AG08396 (cell line): ENCODE measurements around the gene L1CAM.

Experiments used
- DNase-seq: peaks from one replicate; pipeline ENCODE4 v3.0.0; 2012; ENCODE audit warnings: low spot score, mixed read lengths

L1CAM gene, protein sequence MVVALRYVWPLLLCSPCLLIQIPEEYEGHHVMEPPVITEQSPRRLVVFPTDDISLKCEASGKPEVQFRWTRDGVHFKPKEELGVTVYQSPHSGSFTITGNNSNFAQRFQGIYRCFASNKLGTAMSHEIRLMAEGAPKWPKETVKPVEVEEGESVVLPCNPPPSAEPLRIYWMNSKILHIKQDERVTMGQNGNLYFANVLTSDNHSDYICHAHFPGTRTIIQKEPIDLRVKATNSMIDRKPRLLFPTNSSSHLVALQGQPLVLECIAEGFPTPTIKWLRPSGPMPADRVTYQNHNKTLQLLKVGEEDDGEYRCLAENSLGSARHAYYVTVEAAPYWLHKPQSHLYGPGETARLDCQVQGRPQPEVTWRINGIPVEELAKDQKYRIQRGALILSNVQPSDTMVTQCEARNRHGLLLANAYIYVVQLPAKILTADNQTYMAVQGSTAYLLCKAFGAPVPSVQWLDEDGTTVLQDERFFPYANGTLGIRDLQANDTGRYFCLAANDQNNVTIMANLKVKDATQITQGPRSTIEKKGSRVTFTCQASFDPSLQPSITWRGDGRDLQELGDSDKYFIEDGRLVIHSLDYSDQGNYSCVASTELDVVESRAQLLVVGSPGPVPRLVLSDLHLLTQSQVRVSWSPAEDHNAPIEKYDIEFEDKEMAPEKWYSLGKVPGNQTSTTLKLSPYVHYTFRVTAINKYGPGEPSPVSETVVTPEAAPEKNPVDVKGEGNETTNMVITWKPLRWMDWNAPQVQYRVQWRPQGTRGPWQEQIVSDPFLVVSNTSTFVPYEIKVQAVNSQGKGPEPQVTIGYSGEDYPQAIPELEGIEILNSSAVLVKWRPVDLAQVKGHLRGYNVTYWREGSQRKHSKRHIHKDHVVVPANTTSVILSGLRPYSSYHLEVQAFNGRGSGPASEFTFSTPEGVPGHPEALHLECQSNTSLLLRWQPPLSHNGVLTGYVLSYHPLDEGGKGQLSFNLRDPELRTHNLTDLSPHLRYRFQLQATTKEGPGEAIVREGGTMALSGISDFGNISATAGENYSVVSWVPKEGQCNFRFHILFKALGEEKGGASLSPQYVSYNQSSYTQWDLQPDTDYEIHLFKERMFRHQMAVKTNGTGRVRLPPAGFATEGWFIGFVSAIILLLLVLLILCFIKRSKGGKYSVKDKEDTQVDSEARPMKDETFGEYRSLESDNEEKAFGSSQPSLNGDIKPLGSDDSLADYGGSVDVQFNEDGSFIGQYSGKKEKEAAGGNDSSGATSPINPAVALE

DNA sequence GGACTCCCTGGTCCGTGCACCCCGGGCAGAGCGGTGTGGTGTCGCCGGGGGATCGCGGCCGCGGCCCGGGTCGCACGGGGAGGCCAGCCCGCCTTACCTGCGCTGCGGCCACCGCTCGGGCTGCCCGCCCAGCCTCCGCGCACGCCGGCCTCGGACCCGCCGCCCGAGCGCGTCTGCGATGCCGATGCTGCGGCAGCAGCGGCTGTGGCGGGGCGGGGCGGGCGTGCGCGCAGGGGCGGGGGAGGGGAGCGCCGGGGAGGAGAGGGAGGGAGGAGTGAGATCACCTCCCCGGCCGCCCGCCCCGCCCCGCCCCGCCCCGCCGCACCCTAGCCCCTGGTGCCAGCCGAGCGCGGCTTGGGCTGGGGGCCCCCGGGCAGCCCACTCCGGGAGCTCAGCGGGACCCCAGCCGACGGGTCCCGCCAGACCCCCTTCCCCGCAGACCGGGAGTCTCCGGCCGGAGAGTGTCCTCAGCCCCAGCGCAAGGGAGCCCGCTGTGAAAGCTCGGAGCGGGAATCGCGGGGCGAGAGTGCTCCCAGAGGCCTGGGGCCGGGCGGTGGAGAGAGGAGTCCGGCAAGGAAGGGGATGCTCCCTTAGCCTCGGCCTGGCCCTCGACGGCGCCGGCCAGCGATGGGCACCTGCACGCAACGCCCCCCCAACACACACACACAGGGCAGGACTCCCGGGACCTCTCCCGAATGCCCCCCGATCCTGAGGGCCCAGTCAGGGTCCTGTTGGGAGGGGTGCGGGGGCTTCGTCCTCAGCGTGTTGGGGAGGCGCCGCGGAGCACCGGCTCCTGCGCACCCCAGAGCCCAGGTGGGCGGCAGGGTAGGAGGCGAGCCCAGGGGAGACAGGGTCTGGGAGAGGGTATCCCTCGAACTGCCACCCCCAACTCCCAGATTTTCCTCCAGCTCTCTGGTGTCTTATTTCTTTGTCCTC is at the start of gene L1CAM:
Gene L1CAM (minus strand): TSS at position 206 of the 936 bp plus-strand sequence. CDS start 10,337 bp downstream, outside the sequence.
- peak; percentile 52 for DNase-seq

GRCh38 chrX:153935326-153935851 is 49.4 kb upstream of the L1CAM start:
- no peak for DNase-seq

GRCh38 chrX:153934762-153935325 is 48.9 kb upstream of the L1CAM start, which contains the start of gene NAA10:
NAA10 (minus strand) TSS chrX:153935037; CDS start chrX:153934904, 133 bp downstream.
- peak; percentile 95 for DNase-seq

DNA sequence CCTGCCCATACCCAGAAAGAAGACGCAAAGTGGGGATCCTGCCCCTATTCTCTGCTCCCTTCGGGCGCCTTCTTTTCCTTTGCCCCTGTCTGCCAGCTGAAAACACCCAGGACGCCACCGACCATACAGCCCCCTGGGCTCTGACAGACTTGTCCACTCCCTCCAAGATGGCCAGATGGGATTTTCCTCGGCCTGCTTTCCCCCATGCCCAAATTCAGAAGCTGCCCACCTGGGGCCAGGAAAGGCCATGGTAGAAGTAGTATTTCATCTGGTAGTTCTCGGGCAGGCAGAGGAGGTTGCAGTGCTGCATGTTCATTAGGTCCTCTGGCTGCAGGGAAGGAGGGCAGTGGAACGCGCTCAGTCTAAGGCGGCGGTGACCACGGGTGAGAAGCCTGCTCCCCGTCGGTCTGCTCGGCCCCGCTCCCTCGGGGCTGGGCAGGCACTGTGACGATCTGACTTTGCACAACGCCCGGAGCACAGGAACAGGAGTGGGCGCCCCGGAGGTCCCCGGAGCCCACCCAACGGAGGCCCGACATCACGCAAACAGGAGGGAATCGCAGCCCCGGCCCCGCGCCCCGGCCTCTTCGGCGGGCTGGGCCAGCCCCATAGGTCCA is 48.3 kb upstream of the L1CAM start:
- no peak for DNase-seq

- DNase-seq = peak; percentile 59
Measured at GRCh38 chrX:153933748-153934147, 47.8 kb upstream of the L1CAM start.

- no peak for DNase-seq
Measured at GRCh38 chrX:153932220-153932915, 46.4 kb upstream of the L1CAM start.

- no peak for DNase-seq
Measured at GRCh38 chrX:153931748-153932147, 45.8 kb upstream of the L1CAM start.

- DNase-seq = no peak
Measured at GRCh38 chrX:153931151-153931550, 45.2 kb upstream of the L1CAM start.

GRCh38 chrX:153930011-153930910 is 44.3 kb upstream of the L1CAM start:
- no peak for DNase-seq

GRCh38 chrX:153929576-153929975 is 43.6 kb upstream of the L1CAM start:
- DNase-seq = no peak

- DNase-seq = no peak
Measured at GRCh38 chrX:153928846-153929245, 42.9 kb upstream of the L1CAM start.

DNA sequence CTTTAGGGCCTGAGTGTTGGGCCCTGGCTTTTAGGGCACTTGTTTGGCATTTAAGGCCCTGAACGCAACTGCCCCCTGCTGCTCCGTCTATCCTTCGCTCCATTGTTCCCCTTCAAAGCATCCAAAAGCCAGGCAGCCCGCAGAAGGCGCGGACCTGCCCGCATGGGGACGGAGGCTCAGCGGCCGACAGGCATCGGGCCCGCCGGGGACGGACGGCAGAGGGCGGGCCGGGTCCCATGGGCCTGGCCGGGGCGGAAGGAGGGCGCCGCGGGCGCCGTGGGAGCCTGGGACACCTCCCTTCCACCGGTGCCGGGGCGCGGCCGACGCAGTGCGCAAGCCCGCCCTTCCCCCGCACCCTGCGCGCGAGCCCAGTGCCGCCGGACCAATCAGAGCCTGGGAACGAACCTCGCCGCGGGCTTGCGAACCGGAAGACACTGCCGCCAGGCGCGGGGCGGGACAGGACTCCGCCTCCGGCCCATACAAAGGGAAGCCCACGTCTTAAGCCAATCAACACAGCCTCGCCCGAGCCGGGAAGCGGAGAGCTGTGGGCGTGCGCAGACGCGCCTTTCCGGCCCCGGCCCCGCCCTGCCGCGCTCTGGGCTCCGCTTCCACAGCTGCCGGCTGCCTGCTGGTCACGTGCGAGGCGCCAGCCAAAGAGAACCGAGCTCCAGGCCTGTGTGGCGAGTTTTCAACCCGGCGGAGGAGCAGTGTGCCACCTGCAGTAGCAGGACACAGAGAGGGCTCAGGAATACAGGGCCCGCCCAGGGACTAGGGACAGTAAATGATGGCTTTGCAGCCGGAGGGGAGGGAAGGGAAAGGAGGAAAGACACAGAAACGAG is 42.2 kb upstream of the L1CAM start:
- peak; percentile 96 for DNase-seq

GRCh38 chrX:153927672-153927921 is 41.6 kb upstream of the L1CAM start:
- no peak for DNase-seq

DNA sequence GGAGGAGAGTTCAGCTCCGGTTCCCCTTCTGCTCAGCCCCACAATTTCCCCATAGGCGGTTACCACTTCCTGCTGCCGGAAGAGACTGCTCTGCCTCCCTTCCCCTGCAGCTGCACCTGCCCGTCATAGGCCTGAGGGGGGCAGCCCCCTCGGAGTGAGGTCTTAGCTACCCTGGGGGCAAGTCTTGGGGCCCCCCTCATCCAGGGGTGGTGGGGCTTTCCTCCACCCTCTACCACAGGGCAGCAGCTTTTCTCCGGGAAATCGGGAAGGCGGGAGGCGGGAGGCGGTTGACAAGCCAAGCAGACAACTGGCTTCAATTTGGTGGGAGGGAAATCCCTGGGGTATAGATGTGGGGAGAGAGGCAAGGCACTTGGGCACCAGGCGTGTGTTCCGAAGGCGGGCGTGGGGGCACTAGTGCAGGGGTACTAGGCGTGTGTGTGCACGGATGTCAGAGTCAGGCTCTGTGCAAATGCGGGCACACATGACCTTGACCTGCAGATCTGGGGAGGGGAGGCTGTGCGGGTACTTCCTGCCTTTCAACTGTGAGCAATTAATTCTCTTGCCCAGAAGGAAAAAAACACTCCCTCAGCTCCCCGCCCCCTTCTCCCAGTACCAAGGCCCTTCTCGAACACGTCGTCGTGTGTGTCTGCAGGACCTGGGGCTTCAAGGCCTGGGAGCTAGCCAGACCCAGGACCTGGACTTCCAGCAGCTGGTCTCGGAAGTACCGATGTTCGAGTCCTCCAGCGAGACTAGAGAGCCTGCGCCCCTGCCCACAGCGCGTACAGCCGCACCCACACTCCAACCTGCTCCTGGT is 41.1 kb upstream of the L1CAM start:
- DNase-seq = no peak

DNA sequence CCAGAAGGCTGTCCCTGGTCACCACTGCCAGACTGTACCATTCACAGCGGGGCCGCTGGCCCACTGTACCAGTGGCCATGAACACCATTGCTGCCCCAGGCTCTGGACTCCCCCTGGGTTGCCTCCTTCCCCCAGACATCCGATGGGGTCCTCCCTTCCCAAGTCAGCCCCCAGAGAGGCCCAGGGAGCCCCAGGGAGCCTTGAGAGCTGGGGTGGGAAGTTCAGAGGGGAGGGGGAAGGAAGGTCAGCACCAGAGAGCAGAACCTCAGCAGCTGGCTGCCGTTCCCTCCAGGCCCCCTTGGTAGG is 40.5 kb upstream of the L1CAM start:
- no peak for DNase-seq

DNA sequence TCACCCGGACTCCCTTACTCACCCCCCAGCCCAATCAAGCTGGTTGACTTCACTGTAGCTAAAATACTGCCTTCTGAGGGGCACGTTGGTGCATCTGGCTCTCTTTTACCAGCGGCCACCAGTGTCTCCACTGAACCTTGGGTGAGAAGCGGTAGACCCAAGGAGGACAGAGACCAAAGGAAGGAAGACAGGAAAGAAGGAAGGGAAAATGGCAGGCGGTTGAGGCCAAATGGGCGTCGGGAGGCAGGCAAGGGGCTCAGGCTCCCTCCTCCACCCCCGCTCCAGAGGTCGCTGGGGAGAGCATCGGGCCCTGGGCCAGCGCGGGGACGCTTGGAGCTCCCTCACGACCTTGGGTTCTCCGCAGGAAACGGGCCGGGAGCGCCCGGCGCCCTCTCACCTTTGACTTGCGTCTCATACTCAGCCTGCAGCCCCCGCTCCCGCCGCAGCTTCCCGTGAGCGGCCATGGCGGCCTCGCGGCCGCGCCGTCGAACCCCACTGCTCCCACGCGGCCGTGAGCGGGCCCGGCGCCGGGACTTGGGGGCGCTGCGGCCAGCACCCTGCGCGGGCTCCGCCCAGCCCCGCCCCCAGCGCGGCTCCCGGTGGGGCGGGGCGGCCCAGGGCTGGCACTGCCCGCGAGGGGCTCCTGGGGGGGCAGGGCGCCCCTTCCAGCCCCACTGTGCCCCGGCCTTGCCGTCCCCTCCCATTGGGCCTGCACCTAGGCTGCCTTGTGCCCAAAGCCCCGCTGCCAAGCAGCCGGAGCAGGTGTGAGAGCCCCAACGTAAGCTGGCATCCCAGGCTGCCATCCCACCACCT is 40.0 kb upstream of the L1CAM start, which contains the start of gene ARHGAP4:
Gene ARHGAP4 (minus strand): TSS at position 526 of the 813 bp plus-strand sequence. CDS start 62 bp downstream, at position 464.
- no peak for DNase-seq
